ENCODE measurements around the gene BRWD1.

Gene BRWD1

GRCh38 chr21:39327727-39328126 is 14.3 kb upstream of the BRWD1 start:
- no peak for DNase-seq (ENCODE audit: low read depth)

GRCh38 chr21:39326607-39327307 is 13.3 kb upstream of the BRWD1 start:
- no peak for DNase-seq (ENCODE audit: low read depth)

- no peak for DNase-seq (ENCODE audit: low read depth)
These were observed 12.0 kb upstream of the BRWD1 start for GRCh38 chr21:39325458-39325857.

GRCh38 chr21:39321424-39321823 is 8.0 kb upstream of the BRWD1 start:
- DNase-seq (ENCODE audit: low read depth), result peak; percentile 3

- peak; percentile 35 for DNase-seq (ENCODE audit: low read depth)
These were observed 6.4 kb upstream of the BRWD1 start for GRCh38 chr21:39319814-39320332.

- DNase-seq (ENCODE audit: low read depth), result peak; percentile 82
These were observed 5.9 kb upstream of the BRWD1 start for GRCh38 chr21:39319251-39319756.

- no peak for DNase-seq (ENCODE audit: low read depth)
These were observed 4.9 kb upstream of the BRWD1 start for GRCh38 chr21:39318091-39318959.

GRCh38 chr21:39317134-39318090 is 4.0 kb upstream of the BRWD1 start:
- no peak for DNase-seq (ENCODE audit: low read depth)

- no peak for DNase-seq (ENCODE audit: low read depth)
These were observed 3.3 kb upstream of the BRWD1 start for GRCh38 chr21:39316729-39317128.

- no peak for DNase-seq (ENCODE audit: low read depth)
These were observed 2.4 kb upstream of the BRWD1 start for GRCh38 chr21:39315603-39316445.

GRCh38 chr21:39314143-39315027 is 953 bp upstream of the BRWD1 start:
- peak; percentile 60 for DNase-seq (ENCODE audit: low read depth)

GRCh38 chr21:39313042-39313570 is 326 bp downstream of the BRWD1 start:
- no peak for DNase-seq (ENCODE audit: low read depth)

GRCh38 chr21:39312112-39313041 is 1.1 kb downstream of the BRWD1 start:
- DNase-seq (ENCODE audit: low read depth), result peak; percentile 86

GRCh38 chr21:39311164-39311563 is 2.3 kb downstream of the BRWD1 start:
- no peak for DNase-seq (ENCODE audit: low read depth)

GRCh38 chr21:39307466-39307865 is 6.0 kb downstream of the BRWD1 start:
- DNase-seq (ENCODE audit: low read depth), result no peak

GRCh38 chr21:39300587-39300986 is 12.8 kb downstream of the BRWD1 start:
- no peak for DNase-seq (ENCODE audit: low read depth)

- DNase-seq (ENCODE audit: low read depth), result no peak
These were observed 16.5 kb downstream of the BRWD1 start for GRCh38 chr21:39296891-39297290.

GRCh38 chr21:39288987-39289386 is 24.4 kb downstream of the BRWD1 start:
- no peak for DNase-seq (ENCODE audit: low read depth)

Data from fibroblast of gingiva (primary cell).